Measurements from ENCODE around the gene RPRM.
A peak's percentile ranks its signal among the peaks of the same experiment; 100 is the strongest.

The RPRM gene

GRCh38 chr2:153477636-153478288, 800 bp downstream of the RPRM start:
- Mint-ChIP-seq H3K9me3 (no peaks in the 10 kb centered on the region), H3K27me3 (peaks cover 79% of the 10 kb centered on the region), H3K4me3 (peak overlapping the region; percentile 77), H3K4me1 (peaks cover 13% of the 10 kb centered on the region), H3K27ac (ENCODE audit: low read depth) (no peak overlapping the region), H3K36me3 (ENCODE audit: insufficient read depth) (peaks cover 2% of the 10 kb centered on the region)
- DNase-seq (ENCODE audit: low spot score in 2 of 2) (no peak), ATAC-seq (replicated peaks; ENCODE audit: extremely low read depth, poor library complexity, severe bottlenecking) (no peak)

GRCh38 chr2:153476816-153477635, 1.5 kb downstream of the RPRM start:
- H3K4me3 Mint-ChIP-seq = peak overlapping the region; percentile 77
- H3K4me1 Mint-ChIP-seq = peaks cover 13% of the 10 kb centered on the region
- H3K36me3 Mint-ChIP-seq (ENCODE audit: insufficient read depth) = peaks cover 2% of the 10 kb centered on the region
- DNase-seq (ENCODE audit: low spot score in 2 of 2) (no peak), ATAC-seq (replicated peaks; ENCODE audit: extremely low read depth, poor library complexity, severe bottlenecking) (no peak)
- no peaks in the 10 kb centered on the region for H3K9me3 Mint-ChIP-seq
- peaks cover 79% of the 10 kb centered on the region for H3K27me3 Mint-ChIP-seq
- H3K27ac Mint-ChIP-seq (ENCODE audit: low read depth) = no peak overlapping the region

GRCh38 chr2:153476491-153476815, 2.1 kb downstream of the RPRM start:
- Mint-ChIP-seq H3K4me1 (peaks cover 13% of the 10 kb centered on the region), H3K36me3 (ENCODE audit: insufficient read depth) (peaks cover 2% of the 10 kb centered on the region), H3K4me3 (no peak overlapping the region), H3K27ac (ENCODE audit: low read depth) (no peak overlapping the region), H3K9me3 (no peaks in the 10 kb centered on the region), H3K27me3 (peaks cover 79% of the 10 kb centered on the region)
- no peak for DNase-seq (ENCODE audit: low spot score in 2 of 2)
- no peak for ATAC-seq (replicated peaks; ENCODE audit: extremely low read depth, poor library complexity, severe bottlenecking)

- Mint-ChIP-seq H3K9me3 (no peaks in the 10 kb centered on the region), H3K36me3 (ENCODE audit: insufficient read depth) (peaks cover 2% of the 10 kb centered on the region), H3K27ac (ENCODE audit: low read depth) (no peak overlapping the region), H3K4me3 (no peak overlapping the region), H3K27me3 (peaks cover 66% of the 10 kb centered on the region), H3K4me1 (peaks cover 13% of the 10 kb centered on the region)
- DNase-seq (ENCODE audit: low spot score in 2 of 2) = no peak
- no peak for ATAC-seq (replicated peaks; ENCODE audit: extremely low read depth, poor library complexity, severe bottlenecking)
Measured at GRCh38 chr2:153474876-153475435, 3.6 kb downstream of the RPRM start.

- peaks cover 13% of the 10 kb centered on the region for H3K4me1 Mint-ChIP-seq
- H3K36me3 Mint-ChIP-seq (ENCODE audit: insufficient read depth) = peaks cover 2% of the 10 kb centered on the region
- H3K27me3 Mint-ChIP-seq = peaks cover 61% of the 10 kb centered on the region
- H3K27ac Mint-ChIP-seq (ENCODE audit: low read depth) = no peak overlapping the region
- no peak for ATAC-seq (replicated peaks; ENCODE audit: extremely low read depth, poor library complexity, severe bottlenecking)
- no peak overlapping the region for H3K4me3 Mint-ChIP-seq
- DNase-seq (ENCODE audit: low spot score in 2 of 2) = no peak
- H3K9me3 Mint-ChIP-seq = no peaks in the 10 kb centered on the region
Measured at GRCh38 chr2:153474407-153474806, 4.2 kb downstream of the RPRM start.

- DNase-seq (ENCODE audit: low spot score in 2 of 2) = no peak
- ATAC-seq (replicated peaks; ENCODE audit: extremely low read depth, poor library complexity, severe bottlenecking) = no peak
- H3K4me3 Mint-ChIP-seq = no peak overlapping the region
- H3K27me3 Mint-ChIP-seq = peaks cover 27% of the 10 kb centered on the region
- no peaks in the 10 kb centered on the region for H3K36me3 Mint-ChIP-seq (ENCODE audit: insufficient read depth)
- no peaks in the 10 kb centered on the region for H3K4me1 Mint-ChIP-seq
- no peaks in the 10 kb centered on the region for H3K9me3 Mint-ChIP-seq
- no peak overlapping the region for H3K27ac Mint-ChIP-seq (ENCODE audit: low read depth)
Measured at GRCh38 chr2:153470867-153471266, 7.7 kb downstream of the RPRM start.

GRCh38 chr2:153464395-153464794, 14.2 kb downstream of the RPRM start:
- no peak for ATAC-seq (replicated peaks; ENCODE audit: extremely low read depth, poor library complexity, severe bottlenecking)
- DNase-seq (ENCODE audit: low spot score in 2 of 2) = no peak
- no peaks in the 10 kb centered on the region for H3K36me3 Mint-ChIP-seq (ENCODE audit: insufficient read depth)
- H3K27ac Mint-ChIP-seq (ENCODE audit: low read depth) = no peak overlapping the region
- peaks cover under 1% of the 10 kb centered on the region for H3K27me3 Mint-ChIP-seq
- no peak overlapping the region for H3K4me3 Mint-ChIP-seq
- no peaks in the 10 kb centered on the region for H3K4me1 Mint-ChIP-seq
- H3K9me3 Mint-ChIP-seq = no peaks in the 10 kb centered on the region

- ATAC-seq (replicated peaks; ENCODE audit: extremely low read depth, poor library complexity, severe bottlenecking) (no peak), DNase-seq (ENCODE audit: low spot score in 2 of 2) (no peak)
- H3K36me3 Mint-ChIP-seq (ENCODE audit: insufficient read depth) = no peaks in the 10 kb centered on the region
- H3K4me3 Mint-ChIP-seq = no peak overlapping the region
- no peaks in the 10 kb centered on the region for H3K9me3 Mint-ChIP-seq
- H3K4me1 Mint-ChIP-seq = no peaks in the 10 kb centered on the region
- peaks cover 17% of the 10 kb centered on the region for H3K27me3 Mint-ChIP-seq
- H3K27ac Mint-ChIP-seq (ENCODE audit: low read depth) = no peak overlapping the region
Measured at GRCh38 chr2:153462338-153462859, 16.2 kb downstream of the RPRM start.

GRCh38 chr2:153461453-153461852, 17.1 kb downstream of the RPRM start:
- Mint-ChIP-seq H3K4me3 (no peak overlapping the region), H3K27ac (ENCODE audit: low read depth) (no peak overlapping the region), H3K36me3 (ENCODE audit: insufficient read depth) (no peaks in the 10 kb centered on the region), H3K4me1 (no peaks in the 10 kb centered on the region), H3K27me3 (peaks cover 17% of the 10 kb centered on the region), H3K9me3 (no peaks in the 10 kb centered on the region)
- no peak for ATAC-seq (replicated peaks; ENCODE audit: extremely low read depth, poor library complexity, severe bottlenecking)
- DNase-seq (ENCODE audit: low spot score in 2 of 2) = no peak

- peaks cover 17% of the 10 kb centered on the region for H3K27me3 Mint-ChIP-seq
- no peak overlapping the region for H3K27ac Mint-ChIP-seq (ENCODE audit: low read depth)
- DNase-seq (ENCODE audit: low spot score in 2 of 2) (no peak), ATAC-seq (replicated peaks; ENCODE audit: extremely low read depth, poor library complexity, severe bottlenecking) (no peak)
- no peaks in the 10 kb centered on the region for H3K36me3 Mint-ChIP-seq (ENCODE audit: insufficient read depth)
- H3K4me1 Mint-ChIP-seq = no peaks in the 10 kb centered on the region
- no peak overlapping the region for H3K4me3 Mint-ChIP-seq
- no peaks in the 10 kb centered on the region for H3K9me3 Mint-ChIP-seq
Measured at GRCh38 chr2:153455861-153456260, 22.7 kb downstream of the RPRM start.

GRCh38 chr2:153455403-153455802, 23.2 kb downstream of the RPRM start:
- Mint-ChIP-seq H3K4me3 (no peak overlapping the region), H3K27ac (ENCODE audit: low read depth) (no peak overlapping the region), H3K27me3 (peaks cover 17% of the 10 kb centered on the region), H3K9me3 (no peaks in the 10 kb centered on the region), H3K4me1 (no peaks in the 10 kb centered on the region), H3K36me3 (ENCODE audit: insufficient read depth) (no peaks in the 10 kb centered on the region)
- ATAC-seq (replicated peaks; ENCODE audit: extremely low read depth, poor library complexity, severe bottlenecking) = no peak
- no peak for DNase-seq (ENCODE audit: low spot score in 2 of 2)

GRCh38 chr2:153451611-153452010, 27.0 kb downstream of the RPRM start:
- Mint-ChIP-seq H3K4me3 (no peak overlapping the region), H3K9me3 (peaks cover 10% of the 10 kb centered on the region), H3K27me3 (no peaks in the 10 kb centered on the region), H3K4me1 (no peaks in the 10 kb centered on the region), H3K36me3 (ENCODE audit: insufficient read depth) (no peaks in the 10 kb centered on the region), H3K27ac (ENCODE audit: low read depth) (no peak overlapping the region)
- DNase-seq (ENCODE audit: low spot score in 2 of 2) (no peak), ATAC-seq (replicated peaks; ENCODE audit: extremely low read depth, poor library complexity, severe bottlenecking) (no peak)

- ATAC-seq (replicated peaks; ENCODE audit: extremely low read depth, poor library complexity, severe bottlenecking) = no peak
- Mint-ChIP-seq H3K4me1 (no peaks in the 10 kb centered on the region), H3K9me3 (peaks cover 22% of the 10 kb centered on the region), H3K27me3 (no peaks in the 10 kb centered on the region), H3K27ac (ENCODE audit: low read depth) (no peak overlapping the region), H3K36me3 (ENCODE audit: insufficient read depth) (no peaks in the 10 kb centered on the region), H3K4me3 (no peak overlapping the region)
- no peak for DNase-seq (ENCODE audit: low spot score in 2 of 2)
Measured at GRCh38 chr2:153443106-153443505, 35.5 kb downstream of the RPRM start.
